ENCODE data around the gene TMEM117. TPM values are rescaled to one million over a fixed set of nuclear protein-coding genes. Genes with fewer than 3 reads are reported as not detected.

TMEM117 gene
- total RNA-seq, 1 donor from 2014 or later = 7.1 TPM

- DNase-seq (ENCODE audit: missing footprints) (no peak), ATAC-seq (no peak)
- intact Hi-C loops (cut with DNase I) = no loop called here
These were observed 460.2 kb downstream of the TMEM117 start for GRCh38 chr12:44295958-44296623.

GRCh38 chr12:44296624-44297197 lies 460.8 kb downstream of the TMEM117 start:
- ATAC-seq = no peak
- DNase-seq (ENCODE audit: missing footprints) = no peak
- intact Hi-C loops (cut with DNase I) = no loop called here

GRCh38 chr12:44299524-44299923 lies 463.6 kb downstream of the TMEM117 start:
- intact Hi-C loops (cut with DNase I) = no loop called here
- DNase-seq (ENCODE audit: missing footprints) = no peak
- ATAC-seq = no peak

- intact Hi-C loops (cut with DNase I) = no loop called here
- ATAC-seq = no peak
- DNase-seq (ENCODE audit: missing footprints) = no peak
These were observed 471.8 kb downstream of the TMEM117 start for GRCh38 chr12:44307506-44308168.

GRCh38 chr12:44313188-44313587 lies 477.3 kb downstream of the TMEM117 start:
- no peak for DNase-seq (ENCODE audit: missing footprints)
- ATAC-seq = no peak
- intact Hi-C loops (cut with DNase I) = no loop called here

GRCh38 chr12:44314007-44314500 lies 478.2 kb downstream of the TMEM117 start:
- intact Hi-C loops (cut with DNase I) = no loop called here
- no peak for DNase-seq (ENCODE audit: missing footprints)
- ATAC-seq = no peak

- ATAC-seq (no peak), DNase-seq (ENCODE audit: missing footprints) (no peak)
- intact Hi-C loops (cut with DNase I) = no loop called here
These were observed 481.8 kb downstream of the TMEM117 start for GRCh38 chr12:44317651-44318126.

- intact Hi-C loops (cut with DNase I) = no loop called here
- DNase-seq (ENCODE audit: missing footprints) = no peak
- no peak for ATAC-seq
These were observed 495.4 kb downstream of the TMEM117 start for GRCh38 chr12:44331269-44331668.

GRCh38 chr12:44334347-44334746 lies 498.5 kb downstream of the TMEM117 start:
- DNase-seq (ENCODE audit: missing footprints) (no peak), ATAC-seq (no peak)
- intact Hi-C loops (cut with DNase I) = no loop called here

- DNase-seq (ENCODE audit: missing footprints) (no peak), ATAC-seq (no peak)
- intact Hi-C loops (cut with DNase I) = no loop called here
These were observed 499.1 kb downstream of the TMEM117 start for GRCh38 chr12:44335030-44335429.

GRCh38 chr12:44336577-44336976 lies 500.7 kb downstream of the TMEM117 start:
- intact Hi-C loops (cut with DNase I) = no loop called here
- ATAC-seq = no peak
- no peak for DNase-seq (ENCODE audit: missing footprints)

- no peak for ATAC-seq
- intact Hi-C loops (cut with DNase I) = no loop called here
These were observed 506.5 kb downstream of the TMEM117 start for GRCh38 chr12:44342371-44342770.

GRCh38 chr12:44347145-44347544 lies 511.3 kb downstream of the TMEM117 start:
- DNase-seq (ENCODE audit: missing footprints) (no peak), ATAC-seq (no peak)
- intact Hi-C loops (cut with DNase I) = no loop called here

More at GRCh38 chr12:44342371-44342770, 506.5 kb downstream of the TMEM117 start:
- no peak for DNase-seq (ENCODE audit: missing footprints)

- intact Hi-C loops (cut with DNase I) = no loop called here
- DNase-seq (ENCODE audit: missing footprints) = no peak
- ATAC-seq = no peak
These were observed 521.6 kb downstream of the TMEM117 start for GRCh38 chr12:44357494-44357893.

GRCh38 chr12:44358636-44359035 lies 522.8 kb downstream of the TMEM117 start:
- ATAC-seq (no peak), DNase-seq (ENCODE audit: missing footprints) (no peak)
- intact Hi-C loops (cut with DNase I) = no loop called here

GRCh38 chr12:44362947-44363346 lies 527.1 kb downstream of the TMEM117 start:
- intact Hi-C loops (cut with DNase I) = no loop called here
- ATAC-seq (no peak), DNase-seq (ENCODE audit: missing footprints) (no peak)

- DNase-seq (ENCODE audit: missing footprints) (no peak), ATAC-seq (no peak)
- intact Hi-C loops (cut with DNase I) = no loop called here
These were observed 531.3 kb downstream of the TMEM117 start for GRCh38 chr12:44367136-44367535.

- intact Hi-C loops (cut with DNase I) = no loop called here
- ATAC-seq (no peak), DNase-seq (ENCODE audit: missing footprints) (no peak)
These were observed 532.0 kb downstream of the TMEM117 start for GRCh38 chr12:44367916-44368315.

GRCh38 chr12:44369998-44370397 lies 534.1 kb downstream of the TMEM117 start:
- intact Hi-C loops (cut with DNase I) = no loop called here
- ATAC-seq (no peak), DNase-seq (ENCODE audit: missing footprints) (no peak)

GRCh38 chr12:44370982-44371381 lies 535.1 kb downstream of the TMEM117 start:
- ATAC-seq (no peak), DNase-seq (ENCODE audit: missing footprints) (no peak)
- intact Hi-C loops (cut with DNase I) = no loop called here

Measured in Right ventricle myocardium inferior (tissue), 1 donor.